NCI-H1694 treated with DMSO at 0.1 percent for 48 hours (cell line): ENCODE data around the gene GABBR2.
"Not testable (repeated sequence)": the region's sequence is repeated elsewhere in the genome, so short reads cannot be mapped to it uniquely, and the experiment has no call there.

Source experiments
- DNase-seq: peaks from one replicate; lab custom pipeline; 2025; lab: John Stamatoyannopoulos, UW

Gene GABBR2

DNA sequence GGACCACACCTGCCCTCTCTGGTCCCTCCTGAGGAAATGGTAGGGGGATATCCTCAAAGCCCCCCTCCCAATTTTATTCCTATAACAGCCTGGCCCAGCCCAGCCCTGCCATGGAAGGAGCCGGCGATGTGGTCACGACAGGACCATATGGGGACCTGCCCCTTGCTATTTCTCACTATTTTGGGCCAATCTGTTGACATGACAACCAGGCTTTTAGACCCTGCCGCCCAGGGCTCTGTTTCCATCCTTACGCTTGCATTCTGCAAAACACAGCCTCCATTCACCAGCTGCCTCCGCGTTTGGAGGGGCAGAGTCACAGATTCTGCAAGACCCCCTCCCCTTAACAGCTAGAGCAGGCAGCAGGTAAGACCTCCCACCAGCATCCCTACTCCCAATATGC lies 112.2 kb downstream of the GABBR2 start:
- no peak for DNase-seq

DNA sequence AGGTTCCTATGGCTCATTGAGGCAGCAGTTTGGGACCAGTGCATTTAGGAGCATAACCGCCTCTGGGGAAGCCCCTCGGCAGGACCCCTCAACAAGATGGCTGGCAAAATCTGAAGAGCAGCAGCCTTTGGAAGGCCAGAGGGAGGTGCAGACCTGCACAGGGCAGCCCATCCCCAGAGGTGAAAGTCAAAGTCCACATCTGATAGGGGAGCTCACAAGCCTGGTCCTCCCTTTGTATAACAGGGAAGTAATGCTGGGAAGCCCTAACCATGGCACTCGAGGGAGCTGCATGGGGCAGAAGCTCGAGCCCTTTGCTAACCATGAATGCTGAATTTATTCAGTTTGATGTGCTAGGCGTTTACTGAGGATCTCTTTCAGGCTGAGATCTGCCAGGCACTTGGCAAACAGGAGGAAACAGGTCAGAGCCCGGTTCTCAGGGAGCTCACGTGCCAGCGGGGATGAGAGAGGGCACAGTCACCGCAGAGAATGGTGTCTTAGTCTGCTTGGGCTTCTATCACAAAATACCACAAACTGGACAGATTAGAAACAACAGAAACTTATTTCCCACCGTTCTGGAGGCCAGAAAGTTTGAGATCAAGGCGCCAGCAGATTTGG lies 114.1 kb downstream of the GABBR2 start:
- no peak for DNase-seq

DNA sequence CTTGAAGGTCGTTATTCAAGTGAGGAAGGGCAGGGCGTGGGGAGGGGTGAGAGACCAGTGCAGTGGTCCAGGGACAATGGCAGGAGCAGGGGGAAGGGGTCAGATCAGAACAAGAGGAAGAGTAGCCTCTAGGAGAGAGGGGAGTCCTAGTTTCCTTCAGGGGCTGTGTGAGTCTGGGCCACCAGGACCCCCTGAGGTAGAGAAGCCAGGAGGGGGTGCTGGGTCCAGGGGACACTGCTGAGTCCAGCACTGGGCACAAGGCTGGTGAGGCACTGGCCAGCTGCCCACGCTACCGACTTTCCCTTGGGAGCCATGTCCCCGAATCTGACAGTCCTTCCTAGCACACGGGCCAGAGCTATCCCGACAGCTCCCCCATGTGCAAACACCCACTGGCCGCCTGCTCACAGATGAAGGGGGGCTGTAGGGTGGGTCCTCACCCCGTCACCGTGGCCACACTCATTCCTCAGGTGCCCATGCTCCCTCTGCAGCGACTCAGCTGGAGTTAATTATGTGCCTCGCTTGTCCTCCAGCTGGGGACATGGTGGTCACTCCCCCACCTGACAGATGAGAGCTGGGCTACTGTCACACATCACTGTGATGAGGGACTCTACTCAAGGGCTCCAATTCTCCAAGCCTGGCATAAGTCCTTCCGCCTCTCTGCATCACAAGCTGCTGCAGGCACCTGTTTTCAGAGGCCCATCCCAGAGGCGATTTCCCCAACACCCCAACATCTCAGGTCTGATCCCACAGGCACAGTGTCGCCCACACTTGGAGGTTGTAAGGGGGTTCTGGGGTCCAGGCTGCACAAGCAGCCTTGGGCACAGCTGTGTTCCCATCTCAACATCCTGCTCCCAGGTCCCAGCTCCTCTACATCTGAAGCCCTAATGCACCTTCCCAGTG lies 115.1 kb downstream of the GABBR2 start:
- no peak for DNase-seq

DNA sequence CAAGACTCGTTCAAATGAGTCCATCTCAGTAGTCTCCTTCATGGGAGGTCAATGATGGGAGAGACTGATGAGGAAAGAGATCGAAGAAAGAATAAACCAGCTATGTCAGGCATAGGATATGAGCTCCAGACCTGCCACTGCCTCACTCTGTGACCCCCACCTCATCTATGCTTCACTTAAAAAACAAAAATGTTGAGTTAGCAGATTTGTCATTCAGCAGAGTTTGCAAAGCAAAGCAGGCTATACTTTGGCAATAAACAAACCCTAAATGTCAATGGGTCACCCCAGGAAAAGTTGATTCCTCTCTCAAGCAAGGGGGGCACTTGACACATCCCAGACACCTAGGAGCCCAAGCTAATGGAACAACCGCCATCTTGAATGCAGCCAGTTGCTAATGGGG lies 117.0 kb downstream of the GABBR2 start:
- no peak for DNase-seq

DNA sequence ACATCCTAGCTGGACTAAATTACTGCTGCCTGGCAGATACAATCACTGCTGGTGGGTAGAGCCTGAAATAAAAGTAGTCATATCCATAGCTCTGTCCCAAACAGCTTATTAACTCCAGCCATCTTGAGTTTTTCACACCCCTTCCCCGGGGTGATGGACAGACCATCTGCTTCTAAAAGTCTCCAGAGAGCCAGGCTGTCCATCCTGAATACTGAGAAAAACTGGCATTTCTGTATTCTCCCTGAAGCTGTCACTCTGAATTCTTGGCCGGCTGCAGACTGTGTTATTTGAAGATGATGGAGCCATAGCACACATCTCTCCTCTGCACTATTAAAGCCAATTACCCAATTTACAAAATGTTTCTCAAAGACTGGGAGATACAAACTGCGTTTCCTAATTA lies 118.6 kb downstream of the GABBR2 start:
- no peak for DNase-seq

DNA sequence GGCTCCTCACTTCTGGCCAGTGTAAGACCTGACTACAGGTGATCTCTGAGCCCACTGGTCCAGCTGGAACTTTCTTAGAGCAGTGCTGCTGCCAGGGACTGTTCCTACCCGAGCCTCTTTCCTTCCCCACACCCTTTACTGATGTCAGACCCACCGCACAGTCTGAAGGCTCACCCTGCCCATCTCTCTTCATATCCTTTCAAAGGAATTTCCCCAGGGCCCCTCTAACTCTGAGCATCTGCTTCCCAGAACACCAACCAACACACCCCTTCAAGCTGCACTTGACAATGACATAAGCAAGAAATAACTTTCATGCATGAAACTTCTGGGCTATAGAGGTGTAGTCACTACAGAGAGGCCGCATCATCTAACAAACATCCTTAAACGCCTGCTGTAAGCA lies 119.6 kb downstream of the GABBR2 start:
- no peak for DNase-seq

DNA sequence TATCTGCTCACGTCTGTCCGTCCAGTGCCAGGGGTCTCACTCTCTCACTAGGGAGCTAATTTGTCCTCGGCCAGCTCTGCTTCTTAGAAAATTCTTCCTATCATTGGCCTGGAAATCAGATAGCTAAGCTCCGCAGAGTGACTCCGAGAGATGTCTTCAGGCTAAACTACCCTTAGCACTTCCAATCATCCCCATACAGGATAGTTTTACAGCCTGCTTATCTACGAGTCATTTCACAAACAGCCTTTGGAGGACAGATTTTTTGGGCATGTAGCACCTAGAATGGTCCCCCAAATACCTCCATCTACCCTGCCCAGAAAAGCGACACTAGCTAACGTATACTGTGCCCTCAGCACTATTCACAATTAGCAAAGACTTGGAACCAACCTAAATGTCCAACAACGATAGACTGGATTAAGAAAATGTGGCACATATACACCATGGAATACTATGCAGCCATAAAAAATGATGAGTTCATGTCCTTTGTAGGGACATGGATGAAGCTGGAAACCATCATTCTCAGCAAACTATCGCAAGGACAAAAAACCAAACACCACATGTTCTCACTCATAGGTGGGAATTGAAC lies 123.8 kb downstream of the GABBR2 start:
- not testable (repeated sequence) for DNase-seq

DNA sequence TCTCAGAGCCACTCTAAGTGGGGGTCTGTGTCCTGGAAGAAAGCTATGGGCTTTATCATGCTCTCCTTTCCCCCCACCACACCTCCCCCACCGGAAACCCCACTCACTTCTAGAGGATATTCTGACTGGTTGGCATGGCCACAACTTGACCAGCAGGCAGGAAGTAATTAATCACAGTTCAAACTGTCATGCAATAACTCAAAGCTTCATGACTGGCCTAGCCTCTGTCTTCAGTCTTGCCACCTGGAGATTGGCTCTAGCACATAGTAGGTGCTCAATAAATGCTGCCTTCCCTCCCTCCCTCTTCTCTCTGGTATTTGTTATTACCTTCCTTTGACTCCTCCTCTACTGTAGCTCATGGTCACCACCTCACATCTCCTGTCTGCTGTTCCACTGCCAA lies 124.7 kb downstream of the GABBR2 start:
- no peak for DNase-seq

DNA sequence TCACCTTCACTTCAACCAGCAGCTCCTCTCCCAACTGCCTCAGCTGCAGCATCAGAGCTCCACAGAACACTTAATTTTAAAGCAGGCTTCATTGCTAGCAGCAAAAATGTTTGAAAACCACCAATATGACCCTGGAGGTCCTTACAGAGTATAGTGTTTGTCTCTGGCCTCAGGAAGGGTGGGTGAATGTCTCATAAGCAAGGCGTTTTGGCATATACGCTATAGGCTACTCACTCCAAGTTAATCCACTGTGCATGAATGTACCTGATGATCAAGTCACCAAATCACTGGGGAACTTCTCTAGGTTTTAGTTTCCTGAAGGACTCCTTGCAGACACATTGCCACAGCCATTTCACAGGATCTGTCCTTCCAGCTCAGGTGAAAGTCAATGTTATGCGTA lies 125.3 kb downstream of the GABBR2 start:
- DNase-seq = no peak

DNA sequence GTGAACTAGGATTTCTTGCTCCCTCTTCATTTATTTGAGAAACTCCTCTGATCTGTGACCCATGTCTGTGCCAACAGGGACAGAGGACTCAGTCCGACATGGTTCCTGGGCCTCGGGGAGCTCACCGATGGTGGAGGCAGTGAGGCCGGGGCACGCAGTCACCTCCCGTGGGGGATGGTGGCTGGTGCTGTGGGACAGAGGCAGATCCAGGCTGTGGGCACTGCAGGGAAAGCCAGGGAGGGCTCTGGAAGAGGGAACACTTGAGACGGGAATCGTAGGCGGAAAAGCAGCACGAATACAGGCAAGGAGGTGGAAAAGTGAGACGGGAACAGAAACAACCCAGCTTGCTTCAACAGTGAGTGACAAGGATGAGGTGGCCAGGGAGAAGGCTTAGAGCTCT lies 127.8 kb downstream of the GABBR2 start:
- DNase-seq = no peak

DNA sequence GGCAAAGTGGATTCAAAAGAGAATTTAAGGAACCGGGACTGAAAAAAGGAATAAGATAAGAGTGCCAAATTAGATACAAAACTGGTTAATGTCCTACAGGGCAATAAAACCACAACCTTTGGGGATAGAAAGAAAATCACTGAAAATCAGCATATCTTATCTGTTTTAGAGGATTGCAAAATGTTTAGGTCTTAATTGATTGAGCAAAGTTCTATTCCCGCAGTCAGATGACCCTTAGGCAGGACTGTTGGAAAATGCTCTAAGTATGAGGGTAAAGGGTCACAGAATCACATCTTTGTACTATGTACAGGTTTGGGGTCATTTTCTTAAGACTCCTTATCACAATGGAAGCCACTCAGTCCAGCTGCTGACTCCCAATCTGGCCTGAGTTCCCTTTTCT lies 129.0 kb downstream of the GABBR2 start:
- DNase-seq = no peak

DNA sequence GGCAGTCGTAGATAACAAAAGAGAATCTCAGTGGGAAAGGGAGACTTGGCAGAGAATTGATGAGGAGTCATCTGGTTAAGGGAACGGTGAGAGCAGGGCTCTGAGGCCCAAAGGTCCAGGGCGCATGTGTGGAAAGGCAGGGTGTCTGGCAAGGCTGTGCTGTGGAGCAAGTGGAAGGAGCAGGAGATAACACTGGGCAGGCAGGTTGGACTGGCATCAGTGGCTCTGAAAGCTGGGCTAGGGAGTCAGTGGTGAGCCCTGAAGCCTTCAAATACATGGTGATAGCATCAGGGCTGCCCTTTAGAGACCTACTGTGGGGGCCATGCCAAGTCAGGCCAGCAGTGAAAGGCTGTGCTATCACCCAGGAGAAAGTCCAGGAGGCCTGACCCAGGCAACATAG lies 131.3 kb downstream of the GABBR2 start:
- DNase-seq = no peak

DNA sequence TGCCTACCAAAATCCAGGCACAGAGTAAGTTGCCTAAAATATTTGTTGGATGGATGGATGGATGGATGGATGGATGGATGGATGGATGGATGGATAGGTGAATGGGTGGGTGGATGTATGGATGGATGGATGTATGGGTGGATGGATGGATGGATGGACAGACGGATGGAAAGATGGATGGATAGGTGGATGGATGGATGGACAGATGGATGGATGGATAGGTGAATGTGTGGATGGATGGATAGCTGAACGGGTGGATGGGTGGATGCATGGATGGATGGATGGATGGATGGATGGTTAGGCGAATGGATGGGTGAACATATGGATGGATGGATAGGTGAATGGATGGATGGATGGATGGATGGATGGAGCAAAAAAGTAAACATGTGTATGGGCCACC lies 131.9 kb downstream of the GABBR2 start:
- no peak for DNase-seq

DNA sequence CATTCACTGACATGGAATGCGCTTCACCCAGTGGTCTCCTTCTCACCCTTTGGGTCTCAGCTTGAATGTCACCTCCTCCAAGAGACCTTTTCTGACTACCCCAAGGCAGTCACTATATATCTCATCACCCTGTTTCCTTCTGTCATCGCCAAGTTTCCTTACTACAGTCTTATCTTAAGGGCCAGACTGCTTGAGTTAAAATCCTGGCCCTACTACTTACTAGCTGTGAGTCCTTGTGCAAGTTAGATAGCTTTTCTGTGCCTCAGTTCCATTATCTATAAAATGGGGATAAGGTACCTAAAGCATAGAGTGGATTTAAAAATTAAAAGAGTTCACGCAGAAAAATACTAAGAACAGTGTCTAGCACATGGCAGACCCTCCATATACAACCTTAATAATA lies 132.4 kb downstream of the GABBR2 start:
- DNase-seq = no peak

DNA sequence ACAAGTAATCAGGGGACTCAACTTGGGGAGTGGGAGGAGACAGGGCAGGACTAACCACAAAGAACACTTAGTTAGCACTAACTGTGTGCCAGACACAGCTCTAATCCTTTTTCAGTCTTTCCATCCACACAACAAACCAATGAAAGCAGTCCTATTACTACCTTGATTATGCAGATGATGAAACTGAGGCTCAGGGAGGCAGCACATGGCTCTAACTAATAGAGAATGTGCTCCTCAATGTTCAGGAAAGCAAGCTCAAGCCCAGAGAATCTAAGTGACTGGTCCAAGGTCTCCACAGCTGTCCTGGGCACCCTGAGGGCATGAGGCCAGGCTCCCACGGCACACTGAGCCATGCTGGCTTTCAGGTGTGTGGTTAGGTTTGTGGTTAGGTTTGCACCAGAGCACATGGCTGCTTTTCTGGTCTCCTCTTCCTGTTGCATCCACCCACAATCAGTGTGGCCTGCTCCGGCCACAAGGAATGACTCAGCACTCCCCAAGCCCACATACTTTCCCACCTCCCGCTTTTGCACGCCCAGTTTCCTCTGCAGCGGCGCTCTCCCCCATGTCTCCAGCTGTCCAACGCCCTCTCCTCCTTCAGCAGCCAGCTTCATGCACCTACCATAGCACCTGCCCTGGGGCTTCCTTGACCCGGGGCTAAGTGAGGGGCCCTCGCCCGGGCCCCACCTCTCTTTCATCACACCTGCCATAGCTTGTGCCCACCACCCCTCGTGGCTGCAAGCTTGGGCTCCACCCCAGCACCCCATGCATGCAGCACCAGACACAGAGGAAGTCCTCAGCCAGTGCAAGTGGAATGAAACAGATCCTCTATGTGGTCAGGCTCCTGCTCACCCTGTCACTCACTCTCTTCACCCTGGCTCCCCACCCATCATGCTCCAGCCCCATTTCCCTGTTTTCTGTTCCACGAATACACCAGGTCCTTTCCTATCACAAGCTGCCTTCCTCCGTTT lies 133.1 kb downstream of the GABBR2 start:
- no peak for DNase-seq

DNA sequence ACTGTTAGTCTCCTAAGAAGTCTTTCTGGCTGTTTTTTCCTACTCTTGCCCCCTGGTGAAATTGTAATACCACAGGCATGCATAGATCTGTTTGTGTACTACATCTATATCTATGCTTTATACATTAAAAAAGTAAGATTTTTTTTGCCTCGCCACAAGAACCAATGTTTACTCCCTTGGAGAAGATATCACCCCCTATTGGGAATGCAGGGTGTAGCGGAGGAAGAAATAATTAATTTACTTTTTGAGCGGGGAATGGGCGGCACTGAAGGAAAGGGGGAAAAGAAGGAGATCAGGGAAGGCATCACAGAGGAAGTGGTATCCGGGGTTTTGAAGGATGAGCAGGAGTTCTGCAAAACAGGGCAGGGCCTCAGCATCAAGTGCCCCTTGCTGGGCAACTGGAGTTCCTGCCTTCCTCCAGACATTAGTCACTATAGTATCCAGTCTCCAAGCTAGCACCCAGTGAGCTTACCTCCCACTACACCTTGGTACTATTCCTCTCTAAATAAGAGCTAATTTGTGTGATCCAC lies 134.9 kb downstream of the GABBR2 start:
- DNase-seq = no peak

DNA sequence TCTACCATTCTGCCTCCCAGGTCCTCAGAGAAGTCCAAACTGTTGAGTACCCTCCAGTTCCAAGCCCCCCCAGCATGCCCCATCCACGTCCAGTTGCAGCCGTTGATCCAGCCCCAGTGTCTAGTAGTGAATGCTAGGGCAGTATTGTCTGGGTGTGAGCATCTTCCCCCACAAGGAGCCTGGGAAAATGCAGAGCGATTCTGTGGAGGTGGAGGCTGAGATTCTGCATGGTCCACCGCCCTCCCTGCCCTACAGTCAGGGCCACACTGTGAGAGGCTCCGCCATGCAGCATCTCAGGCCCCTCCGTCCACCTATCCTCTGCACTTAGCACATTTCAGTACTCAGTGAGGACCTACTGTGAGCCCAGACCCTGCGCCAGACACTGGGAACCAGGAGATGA lies 135.9 kb downstream of the GABBR2 start:
- DNase-seq = no peak

DNA sequence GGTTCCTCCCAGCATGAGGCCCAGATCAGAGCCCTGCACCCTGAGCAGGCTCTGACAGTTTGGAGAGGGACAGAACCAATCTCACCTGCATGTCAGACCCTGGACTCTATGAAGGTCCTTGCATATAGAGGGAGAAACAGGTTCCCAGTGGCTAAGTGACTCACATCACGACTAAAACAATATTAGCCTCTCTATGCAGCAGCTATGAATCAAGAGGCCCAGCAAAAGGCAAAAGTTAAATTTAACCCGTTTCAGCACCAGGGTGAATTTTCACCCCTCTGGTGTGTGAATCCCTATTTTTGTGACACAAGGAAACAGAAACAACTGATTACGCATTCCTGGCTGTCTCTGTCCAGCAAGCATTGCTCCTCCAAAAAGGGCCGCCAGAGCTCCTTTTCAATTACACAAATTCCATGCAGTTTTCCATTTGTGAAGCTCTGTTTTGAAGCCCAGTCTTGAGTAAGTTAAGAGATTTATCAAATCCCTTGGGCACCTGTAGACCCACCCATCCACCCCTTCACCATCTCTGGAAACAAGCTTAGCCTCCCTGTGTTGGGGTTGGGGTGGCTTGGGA lies 136.6 kb downstream of the GABBR2 start:
- DNase-seq = no peak

DNA sequence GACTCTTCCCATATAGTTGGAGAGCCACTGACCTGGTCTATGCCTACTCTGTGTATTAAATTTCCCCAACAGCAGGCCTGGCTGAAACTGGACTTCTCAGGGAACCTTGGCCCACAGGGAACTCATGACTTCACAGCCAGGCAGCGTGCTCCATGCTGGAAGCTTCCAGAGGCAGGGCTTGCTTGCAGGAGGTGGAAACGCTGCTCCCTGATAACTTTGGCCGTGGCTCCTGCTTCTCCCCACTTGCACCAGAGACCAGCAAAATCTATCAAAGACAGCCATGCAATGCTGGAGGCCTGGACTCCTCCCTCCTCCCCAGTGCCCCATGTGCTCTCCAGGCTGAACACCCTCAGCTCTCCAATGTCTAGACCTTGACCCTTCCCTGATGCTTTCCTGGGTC lies 137.1 kb downstream of the GABBR2 start:
- no peak for DNase-seq

DNA sequence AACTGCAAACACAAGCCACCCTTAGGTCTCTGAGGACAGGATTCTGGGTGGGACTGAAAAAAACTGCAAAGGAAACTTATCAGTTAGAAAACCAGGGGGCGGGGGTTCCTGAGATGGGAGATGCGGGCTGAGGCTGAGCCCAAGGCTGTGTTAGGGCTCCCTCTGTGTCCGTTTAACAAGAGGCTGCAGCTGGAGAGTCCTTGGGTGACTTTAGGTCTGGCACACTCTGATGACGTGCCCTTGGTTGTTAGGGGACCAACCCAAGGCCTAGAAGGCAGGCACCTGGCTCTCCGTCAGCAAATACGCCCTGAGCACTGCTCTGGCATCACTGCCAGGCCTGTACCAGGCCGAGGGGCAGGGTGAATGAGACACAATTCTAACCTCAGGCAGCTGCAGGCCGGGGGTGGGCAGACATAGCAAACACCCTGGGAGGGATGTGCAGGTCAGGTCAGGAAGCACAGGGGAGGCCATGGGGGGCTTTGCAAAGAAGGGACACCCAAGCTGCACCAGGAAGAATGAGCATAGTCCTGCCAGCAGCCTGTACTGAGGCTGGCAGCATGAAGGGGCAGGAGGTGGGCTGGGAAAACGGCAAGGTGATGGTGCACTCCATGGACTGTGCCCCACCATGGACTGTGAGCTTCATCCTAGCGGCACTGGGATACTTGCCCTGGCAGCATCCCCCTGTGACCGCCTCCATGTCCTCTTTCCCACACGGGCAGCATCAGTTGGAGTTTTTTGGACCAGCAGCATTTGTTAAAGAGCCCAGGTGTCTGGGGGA lies 137.9 kb downstream of the GABBR2 start:
- no peak for DNase-seq

DNA sequence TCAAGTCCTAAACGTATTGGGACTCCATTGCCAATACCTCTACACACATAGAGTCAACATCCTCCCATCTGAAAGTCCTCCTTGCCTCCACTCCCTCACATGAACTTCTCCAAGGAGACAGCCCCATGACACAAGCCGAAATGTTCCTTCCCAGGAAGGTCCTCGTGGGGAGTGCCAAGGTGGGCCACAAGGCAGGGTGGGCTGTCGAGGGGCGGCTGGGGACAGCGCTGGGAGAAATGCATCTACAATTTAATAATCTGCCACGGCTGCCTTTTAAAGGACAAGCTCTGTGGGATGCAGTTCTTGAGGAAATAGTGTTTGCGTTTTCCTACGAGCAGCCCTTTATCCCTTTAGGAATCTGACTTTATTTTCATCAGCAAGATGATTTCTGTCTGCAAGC lies 138.7 kb downstream of the GABBR2 start:
- no peak for DNase-seq
